A172 (cell line): ENCODE measurements around the gene FBXW2. TPM values are rescaled to one million over a fixed set of nuclear protein-coding genes. Genes with fewer than 3 reads are reported as not detected.

Source experiments
- DNase-seq: peaks from one replicate; pipeline ENCODE4 v3.0.0-alpha.2; 2015; ENCODE audit warnings: low spot score
- total RNA-seq: library from RNA; depleted of rRNA; stranded (reverse); fragments of >200 nt; shearing (Covaris generic); gene quantifications from 2 replicates; pipeline ENCODE4 v1.2.3, GENCODE V29; 2014

FBXW2 gene
- total RNA-seq, 1 experiment from 2014 or later, result 36.1 TPM

- DNase-seq, result no peak
Measured at GRCh38 chr9:120741701-120742100, 51.5 kb downstream of the FBXW2 start.

GRCh38 chr9:120741191-120741590 lies 52.0 kb downstream of the FBXW2 start:
- DNase-seq, result no peak

GRCh38 chr9:120740132-120740531 lies 53.1 kb downstream of the FBXW2 start:
- peak; percentile 37 for DNase-seq

GRCh38 chr9:120737416-120738165 lies 55.6 kb downstream of the FBXW2 start:
- no peak for DNase-seq

- DNase-seq, result no peak
Measured at GRCh38 chr9:120736881-120737280, 56.3 kb downstream of the FBXW2 start.

- DNase-seq, result no peak
Measured at GRCh38 chr9:120735415-120736126, 57.6 kb downstream of the FBXW2 start.

GRCh38 chr9:120734607-120735410 lies 58.4 kb downstream of the FBXW2 start:
- DNase-seq, result no peak

GRCh38 chr9:120733190-120733589 lies 60.0 kb downstream of the FBXW2 start:
- no peak for DNase-seq

GRCh38 chr9:120730654-120731514 lies 62.3 kb downstream of the FBXW2 start:
- peak; percentile 100 for DNase-seq

GRCh38 chr9:120729791-120730241 lies 63.4 kb downstream of the FBXW2 start:
- no peak for DNase-seq

- DNase-seq, result no peak
Measured at GRCh38 chr9:120726484-120726883, 66.7 kb downstream of the FBXW2 start.

- DNase-seq, result peak; percentile 48
Measured at GRCh38 chr9:120725907-120726306, 67.3 kb downstream of the FBXW2 start.

- no peak for DNase-seq
Measured at GRCh38 chr9:120724757-120725400, 68.3 kb downstream of the FBXW2 start.

- no peak for DNase-seq
Measured at GRCh38 chr9:120723565-120723964, 69.7 kb downstream of the FBXW2 start.

- no peak for DNase-seq
Measured at GRCh38 chr9:120720404-120720803, 72.8 kb downstream of the FBXW2 start.

GRCh38 chr9:120718316-120718715 lies 74.9 kb downstream of the FBXW2 start:
- no peak for DNase-seq

GRCh38 chr9:120717176-120717575 lies 76.0 kb downstream of the FBXW2 start:
- DNase-seq, result no peak

- DNase-seq, result no peak
Measured at GRCh38 chr9:120716483-120716882, 76.7 kb downstream of the FBXW2 start.

GRCh38 chr9:120715389-120715924 lies 77.8 kb downstream of the FBXW2 start:
- peak; percentile 71 for DNase-seq

GRCh38 chr9:120714846-120715388 lies 78.3 kb downstream of the FBXW2 start:
- DNase-seq, result no peak
